Stimulated activated CD4-positive, alpha-beta T cell treated with anti-CD3 and anti-CD28 coated beads, Interleukin-12 subunit alpha, Interleukin-12 subunit beta, amount 100 ng/mL, for 4 hours (primary cell): ENCODE measurements around the gene RPS6KA2.
"Not testable (repeated sequence)": the region's sequence is repeated elsewhere in the genome, so short reads cannot be mapped to it uniquely, and the experiment has no call there.

Experiments used
- DNase-seq: peaks from one replicate; pipeline ENCODE4 v3.0.0-alpha.2; 2020

RPS6KA2 gene

DNA sequence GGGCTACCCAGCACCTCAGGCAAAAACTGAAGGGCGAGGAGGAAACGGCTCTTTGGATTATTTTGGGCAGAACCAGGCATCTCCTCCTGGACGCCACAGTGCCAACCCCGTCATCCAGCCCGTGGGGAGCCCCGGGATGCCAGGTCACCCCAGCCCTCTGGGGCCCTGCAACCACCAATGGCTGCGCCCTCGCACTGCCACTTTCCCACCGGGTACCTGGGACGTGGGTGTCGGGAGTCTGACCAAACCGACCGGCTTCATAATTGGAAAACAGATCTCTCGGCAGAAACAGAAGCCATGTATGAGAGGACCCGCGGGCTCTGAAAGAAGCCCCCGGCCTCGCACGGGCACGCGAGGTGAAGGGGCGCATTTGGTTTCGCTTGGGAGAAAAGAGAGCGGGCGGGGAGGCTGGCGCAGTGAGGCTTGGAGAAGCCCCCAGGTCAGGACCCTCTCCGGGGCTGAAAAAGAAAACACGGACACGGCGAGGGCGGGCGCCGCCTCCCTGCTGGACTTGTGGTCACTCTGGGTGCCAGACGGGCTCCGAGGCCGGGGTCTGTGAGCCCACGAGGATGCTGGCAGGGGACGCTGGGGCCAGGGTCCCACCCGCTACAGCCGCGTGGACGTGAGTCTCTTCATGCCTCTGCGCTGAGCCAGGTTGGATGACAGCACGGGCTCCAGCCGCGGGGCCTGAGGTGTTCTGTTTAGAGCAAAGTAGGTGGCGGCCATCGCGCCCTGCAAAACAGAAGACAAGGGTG, 214.7 kb downstream of the RPS6KA2 start:
- no peak for DNase-seq

DNA sequence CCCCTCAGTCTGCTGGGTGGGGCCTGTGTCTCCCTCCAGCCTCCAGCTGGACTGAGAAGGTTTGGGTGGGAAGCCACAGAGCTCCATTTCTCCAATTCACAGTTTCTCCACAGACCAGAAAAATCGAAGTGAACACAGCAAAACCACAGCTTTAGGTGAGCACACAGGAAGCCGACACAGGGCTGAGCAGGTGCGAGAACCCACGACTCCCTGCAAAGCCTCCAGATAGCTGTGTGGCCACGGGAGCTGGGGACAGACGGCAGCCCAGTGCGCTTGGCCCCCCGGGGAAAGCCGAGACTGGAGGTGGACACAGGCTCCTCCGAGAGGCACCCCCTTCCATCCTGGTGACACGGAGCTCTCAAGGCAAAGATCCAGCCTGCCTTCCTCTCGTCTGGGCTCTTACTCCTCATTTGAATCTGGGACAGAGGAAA, 215.3 kb downstream of the RPS6KA2 start:
- DNase-seq, result no peak

DNA sequence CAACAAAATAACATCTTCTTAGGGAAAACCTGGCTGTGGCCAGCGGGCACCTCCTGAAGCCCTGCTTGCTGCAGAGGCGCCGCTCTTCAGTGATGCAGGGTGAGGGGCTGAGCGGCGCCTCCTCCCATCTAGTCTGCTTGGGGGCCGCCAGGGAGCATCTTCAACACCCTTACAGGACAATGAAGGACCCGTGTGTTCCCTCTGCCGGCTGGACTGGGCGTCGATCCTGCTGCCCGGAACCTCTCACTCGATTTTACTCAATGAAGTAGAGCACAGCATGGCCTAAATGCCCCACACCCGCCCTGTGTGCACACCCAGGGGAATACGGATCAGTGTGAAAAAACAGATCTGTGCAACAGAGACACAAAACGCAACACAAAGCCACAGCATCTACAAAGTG, 215.8 kb downstream of the RPS6KA2 start:
- DNase-seq, result no peak

DNA sequence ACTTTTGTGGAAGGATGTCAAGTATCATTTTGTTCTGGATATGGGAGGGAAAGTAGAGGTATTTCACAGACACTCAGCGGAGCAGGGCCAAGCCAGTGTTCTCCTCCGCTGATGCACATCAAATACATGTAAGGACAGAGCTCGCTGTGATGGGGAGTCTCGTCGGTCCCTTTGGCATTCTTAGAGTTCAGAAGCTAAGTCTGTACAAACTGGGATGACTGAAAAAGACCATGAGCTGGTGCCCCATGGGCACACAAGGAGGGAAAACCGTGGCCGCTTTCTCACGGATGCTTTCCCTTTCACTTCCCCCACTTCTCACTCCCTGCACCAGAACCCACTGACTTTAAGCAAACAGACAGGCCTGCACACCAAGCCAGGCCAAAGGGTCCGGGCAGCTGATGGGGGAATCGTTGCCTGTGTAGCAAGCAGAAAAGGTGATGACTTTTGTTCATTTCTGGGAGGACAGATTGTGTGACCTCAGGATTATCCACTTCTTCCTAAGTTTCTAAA, 216.6 kb downstream of the RPS6KA2 start:
- DNase-seq, result no peak

DNA sequence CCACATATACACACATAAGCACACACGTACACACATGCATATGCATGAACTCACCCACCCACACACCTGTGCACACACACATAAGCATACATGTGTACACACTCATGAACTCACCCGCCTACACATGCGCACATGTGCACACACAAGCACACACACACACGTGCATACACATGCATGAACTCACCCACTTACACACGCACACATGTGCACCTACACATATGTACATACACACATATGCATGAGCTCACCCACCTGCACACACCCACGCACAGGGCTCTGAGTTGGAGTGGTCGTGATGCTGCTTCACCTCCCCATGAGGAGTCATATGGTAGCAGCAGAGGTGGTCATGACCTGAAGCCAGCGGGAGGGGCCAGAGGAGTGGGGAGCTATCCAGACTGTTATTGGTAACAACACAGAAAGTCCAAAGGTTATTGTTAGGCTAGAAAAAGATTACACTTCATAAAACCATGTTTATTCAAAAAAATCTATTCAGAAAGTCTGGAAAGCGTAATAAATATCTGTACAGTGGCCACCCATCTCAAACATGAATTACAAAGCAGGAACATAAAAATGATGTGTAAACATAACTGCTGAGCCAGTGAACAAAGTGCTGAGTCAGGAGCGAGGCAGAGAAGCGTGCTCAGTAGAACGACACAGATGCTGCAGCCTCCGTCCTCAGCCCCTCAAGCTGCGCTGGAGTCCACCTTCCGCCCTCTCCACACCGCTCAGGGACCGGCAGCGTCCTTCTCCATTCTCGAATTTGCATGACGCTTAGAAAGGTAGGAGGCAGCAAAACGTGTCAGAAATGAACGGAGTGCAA, 217.9 kb downstream of the RPS6KA2 start:
- no peak for DNase-seq

DNA sequence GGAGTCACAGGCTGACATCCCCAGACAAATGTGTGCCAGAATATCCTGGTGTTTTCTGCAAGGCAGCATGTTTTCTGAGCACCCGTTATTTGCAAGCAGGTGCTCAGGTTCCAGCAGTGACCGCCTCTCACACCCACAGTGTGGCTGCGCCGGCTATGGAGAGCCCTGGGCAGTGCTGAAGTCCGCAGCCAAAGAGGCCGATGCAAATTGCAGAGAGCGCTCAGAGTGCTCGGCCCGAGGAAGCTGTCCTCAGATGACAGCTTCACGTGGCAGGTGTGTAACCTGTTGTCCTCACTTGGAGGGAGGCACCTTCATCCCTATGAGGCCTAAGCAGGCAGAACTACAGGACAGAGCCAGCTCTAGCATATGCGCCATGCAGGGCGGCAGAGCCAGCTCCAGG, 220.9 kb downstream of the RPS6KA2 start:
- no peak for DNase-seq

DNA sequence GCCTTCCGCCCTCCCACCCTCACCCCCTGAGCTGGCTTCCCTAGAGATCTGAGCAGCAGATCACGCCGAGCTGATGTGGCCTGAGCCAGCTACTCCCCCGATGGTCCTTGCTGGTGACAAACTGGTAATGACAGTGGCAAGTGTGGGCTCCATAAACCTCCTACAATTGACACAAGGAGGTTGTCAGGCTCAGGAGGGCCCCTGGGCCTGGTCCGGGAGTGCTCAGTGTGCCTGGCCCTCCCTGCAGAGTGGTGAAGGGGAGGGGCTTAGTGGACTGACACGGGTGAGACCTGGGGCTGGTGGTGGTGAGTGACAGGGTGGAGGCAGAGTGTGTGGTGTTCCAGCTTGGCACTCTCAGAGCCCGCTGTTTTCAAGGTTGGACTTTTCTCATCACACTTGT, 221.7 kb downstream of the RPS6KA2 start:
- DNase-seq, result no peak

DNA sequence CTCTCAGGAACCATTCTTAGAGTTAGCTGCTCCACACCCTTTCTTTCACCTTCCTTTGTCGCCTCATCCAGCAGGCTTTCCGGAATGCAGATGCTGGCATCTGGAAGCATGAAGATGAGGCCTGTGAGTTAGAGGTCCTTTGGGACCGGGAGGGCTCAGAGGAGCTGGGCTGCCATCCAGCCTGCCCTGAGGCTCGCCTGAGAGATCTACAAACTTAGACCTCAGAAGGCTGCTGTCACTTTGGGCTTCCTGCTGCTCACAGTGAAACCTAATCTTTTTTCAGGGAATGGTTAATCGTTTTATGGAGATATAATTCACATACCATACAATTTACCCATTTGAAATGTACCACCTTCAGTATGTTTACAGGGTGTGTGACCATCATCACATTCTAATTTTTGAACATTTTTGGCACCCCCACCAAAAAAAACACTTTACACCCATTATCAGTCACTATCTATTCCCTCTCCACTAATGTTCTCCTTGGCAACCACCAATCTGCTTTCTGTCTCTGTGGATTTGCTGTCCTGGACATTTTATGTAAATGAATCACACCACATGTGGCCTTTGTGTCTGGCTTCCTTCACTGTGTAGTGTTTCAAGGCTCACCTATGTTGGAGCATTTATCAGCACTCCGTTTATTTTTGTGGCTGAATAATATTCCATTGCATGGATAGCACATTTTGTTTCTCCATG, 224.3 kb downstream of the RPS6KA2 start:
- DNase-seq, result no peak

DNA sequence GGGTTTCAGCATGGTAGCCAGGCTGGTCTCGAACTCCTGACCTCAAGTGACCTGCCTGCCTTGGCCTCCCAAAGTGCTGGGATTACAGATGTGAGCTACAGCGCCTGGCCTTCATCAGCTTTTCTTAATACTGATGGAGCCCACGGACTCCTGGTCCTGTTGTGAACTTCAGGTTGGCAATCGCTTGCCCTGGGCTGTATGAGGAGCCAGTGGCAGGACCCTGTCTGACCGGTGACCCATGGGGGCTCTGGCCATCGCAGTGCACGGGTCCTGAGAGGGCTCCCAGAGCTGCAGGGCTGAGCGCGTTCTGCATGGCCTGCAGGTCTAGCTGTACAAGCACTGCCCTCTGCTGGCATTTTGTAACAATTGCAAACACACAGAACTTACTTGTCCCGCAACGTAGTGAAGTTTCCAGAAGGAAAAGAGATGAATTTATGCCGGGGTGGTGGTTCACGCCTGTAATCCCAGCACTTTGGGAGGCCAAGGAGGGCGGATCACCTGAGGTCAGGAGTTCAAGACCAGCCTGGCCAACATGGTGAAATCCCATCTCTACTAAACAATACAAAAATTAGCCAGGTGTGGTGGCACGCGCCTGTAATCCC, 226.3 kb downstream of the RPS6KA2 start:
- DNase-seq, result peak; percentile 38

DNA sequence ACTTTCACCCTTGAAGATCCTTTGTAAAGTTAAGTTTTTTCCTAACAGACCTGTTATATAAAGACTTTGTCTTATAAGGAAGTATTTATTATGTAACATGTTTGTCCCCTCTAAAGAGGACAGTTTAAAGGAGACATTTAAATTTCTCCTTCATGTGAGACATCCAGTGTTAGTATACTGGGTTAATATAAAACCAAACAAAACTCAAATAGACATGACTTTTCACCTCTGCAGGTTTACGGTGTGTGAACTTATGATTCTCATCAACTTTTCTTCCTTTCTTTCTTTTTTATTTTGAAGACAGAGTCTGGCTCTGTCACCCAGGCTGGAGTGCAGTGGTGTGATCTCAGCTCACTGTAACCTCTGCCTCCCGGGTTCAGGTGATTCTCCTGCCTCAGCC, 226.9 kb downstream of the RPS6KA2 start:
- no peak for DNase-seq

DNA sequence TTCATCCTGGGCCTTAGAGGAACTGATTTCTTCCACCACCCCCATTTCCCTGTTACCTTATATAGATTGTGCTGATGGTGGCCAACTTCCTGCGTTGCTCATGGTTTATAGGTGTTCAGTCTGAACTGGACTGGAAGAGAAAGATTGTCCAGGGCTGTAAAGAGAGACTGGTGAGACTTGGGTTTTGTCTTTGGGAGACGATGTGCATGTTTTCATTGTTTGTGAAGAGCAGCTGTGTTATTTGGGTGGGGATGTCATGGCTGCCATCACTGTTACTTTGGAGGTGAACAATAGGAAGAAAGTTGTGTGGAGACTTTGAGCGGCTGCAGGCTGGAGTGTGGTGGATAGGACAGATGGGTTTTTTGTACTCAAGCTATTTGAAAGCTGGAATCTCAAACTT, 228.7 kb downstream of the RPS6KA2 start:
- no peak for DNase-seq

DNA sequence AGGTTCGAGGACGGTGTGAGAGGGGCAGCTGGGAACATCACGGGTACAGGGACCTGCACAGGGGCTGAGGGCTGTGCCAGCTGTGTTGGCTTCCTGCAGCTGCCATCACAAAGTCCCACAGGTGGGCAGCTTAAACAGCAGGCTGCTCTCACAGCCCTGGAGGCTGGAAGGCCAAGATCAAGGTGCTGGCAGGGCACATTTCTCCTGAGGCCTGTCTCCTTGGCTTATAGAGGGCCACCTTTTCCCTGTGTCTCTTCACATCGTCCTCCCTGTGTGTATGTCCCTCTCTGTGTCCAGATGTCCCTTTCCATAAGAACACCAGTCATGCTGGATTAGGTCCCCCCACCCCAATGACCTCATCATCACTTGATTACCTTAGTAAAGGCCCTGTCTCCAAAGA, 229.2 kb downstream of the RPS6KA2 start:
- DNase-seq, result no peak

DNA sequence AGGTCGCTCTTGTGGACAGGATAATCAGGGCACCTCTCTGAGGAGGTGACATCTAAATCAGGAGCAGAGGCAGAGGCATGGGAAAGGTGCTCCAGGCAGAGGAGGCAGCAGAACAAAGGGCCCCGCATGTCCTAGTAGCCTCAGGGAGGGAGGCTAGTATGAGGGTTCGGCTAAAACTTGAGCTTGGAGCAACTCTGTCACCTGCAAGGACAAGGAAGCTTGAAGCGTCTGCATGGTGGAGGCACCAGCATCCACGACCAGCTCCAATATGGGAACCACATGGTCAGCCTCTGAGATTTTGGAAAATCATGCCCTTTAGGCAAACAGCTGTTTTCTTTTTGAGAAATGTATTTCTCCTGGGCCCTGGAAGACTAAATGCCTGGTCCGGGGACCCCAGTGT, 231.3 kb downstream of the RPS6KA2 start:
- no peak for DNase-seq

DNA sequence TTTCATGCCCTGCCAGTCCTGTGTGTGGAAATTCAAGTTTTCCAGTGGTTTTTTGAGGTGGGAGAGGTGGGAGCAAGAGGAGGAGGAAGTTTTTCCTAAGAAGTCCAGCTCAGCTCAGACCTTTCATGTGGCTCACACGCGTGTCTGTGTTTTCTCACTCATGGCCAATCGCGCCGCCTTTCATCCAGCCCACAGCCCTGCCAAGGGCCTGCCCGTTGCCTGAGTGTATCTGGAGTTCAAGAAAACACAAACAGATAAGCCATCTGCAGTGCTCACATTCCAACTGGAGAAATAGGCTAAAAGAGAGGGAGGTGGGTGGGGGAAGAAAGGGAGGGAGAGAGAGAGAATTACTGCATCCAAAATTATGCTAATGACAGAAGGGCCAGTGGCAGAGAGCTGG, 231.7 kb downstream of the RPS6KA2 start:
- DNase-seq, result no peak

DNA sequence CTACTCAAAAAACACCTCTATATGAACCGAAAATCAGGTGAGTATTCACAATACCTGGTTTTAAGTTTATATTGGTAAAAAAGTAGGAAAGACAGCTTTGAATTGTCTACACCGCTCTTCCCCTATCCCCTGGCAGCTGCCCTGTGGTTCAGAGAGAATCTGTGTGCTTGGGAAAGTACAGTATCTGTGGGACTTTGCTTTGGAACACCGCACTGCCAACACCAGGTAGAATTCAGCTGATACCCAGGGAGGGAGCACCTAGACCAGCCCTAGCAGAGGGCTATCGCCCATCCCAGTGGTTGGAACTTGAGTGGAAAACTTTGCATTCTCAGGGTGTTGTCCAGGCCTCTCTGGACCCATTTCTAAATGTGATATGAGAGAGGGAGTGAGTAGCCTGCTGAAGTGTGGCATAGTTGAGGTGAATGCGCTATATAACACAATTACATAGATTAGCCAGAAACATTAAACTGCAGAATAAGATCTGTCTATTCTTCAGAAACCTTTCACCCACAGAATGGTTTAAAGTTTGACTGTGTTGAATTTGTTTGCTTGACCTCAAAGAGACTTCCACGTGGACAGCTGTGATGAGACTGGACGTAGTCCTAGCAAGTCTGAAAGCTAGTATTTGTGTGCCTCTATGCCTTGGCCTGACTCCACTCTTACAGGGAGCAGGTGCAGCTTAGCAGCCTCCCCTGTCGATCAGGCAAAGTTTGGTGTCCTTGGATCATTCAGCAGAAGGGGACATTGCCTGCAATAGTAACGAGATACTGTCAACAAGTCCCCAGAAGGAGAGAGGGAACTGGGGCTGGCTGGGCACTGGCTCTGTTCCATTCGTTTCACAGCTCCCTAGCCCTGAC, 232.8 kb downstream of the RPS6KA2 start:
- no peak for DNase-seq

DNA sequence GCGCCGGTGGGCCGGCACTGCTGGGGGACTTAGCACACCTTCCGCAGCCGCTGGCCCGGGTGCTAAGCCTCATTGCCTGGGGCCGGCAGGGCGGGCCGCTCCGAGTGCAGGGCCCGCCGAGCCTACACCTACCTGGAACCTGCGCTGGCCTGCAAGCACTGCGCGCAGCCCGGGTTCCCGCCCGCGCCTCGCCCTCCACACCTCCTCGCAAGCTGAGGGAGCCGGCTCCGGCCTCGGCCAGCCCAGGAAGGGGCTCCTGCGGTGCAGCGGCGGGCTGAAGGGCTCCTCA, 233.6 kb downstream of the RPS6KA2 start:
- DNase-seq, result no peak

DNA sequence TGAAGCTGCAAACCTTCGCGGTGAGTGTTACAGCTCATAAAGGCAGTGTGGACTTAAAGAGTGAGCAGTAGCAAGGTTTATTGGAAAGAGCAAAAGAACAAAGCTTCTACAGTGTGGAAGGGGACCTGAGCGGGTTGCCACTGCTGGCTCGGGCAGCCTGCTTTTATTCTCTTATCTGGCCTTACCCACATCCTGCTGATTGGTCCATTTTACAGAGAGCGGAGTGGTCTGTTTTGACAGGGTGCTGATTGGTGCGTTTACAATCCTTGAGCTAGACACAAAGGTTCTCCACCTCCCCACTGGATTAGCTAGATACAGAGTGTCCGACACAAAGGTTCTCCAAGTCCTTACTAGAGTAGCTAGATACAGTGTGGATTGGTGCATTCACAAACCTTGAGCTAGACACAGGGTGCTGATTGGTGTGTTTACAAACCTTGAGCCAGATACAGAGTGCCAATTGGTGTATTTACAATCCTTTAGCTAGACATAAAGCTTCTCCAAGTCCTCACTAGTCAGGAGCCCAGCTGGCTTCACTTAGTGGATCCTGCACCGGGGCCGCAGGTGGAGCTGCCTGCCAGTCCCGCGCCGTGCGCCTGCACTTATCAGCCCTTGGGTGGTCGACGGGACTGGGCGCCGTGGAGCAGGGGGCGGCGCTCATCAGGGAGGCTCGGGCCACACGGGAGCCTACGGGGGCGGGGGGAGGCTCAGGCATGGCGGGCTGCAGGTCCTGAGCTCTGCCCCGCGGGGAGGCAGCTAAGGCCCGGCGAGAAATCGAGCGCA, 234.1 kb downstream of the RPS6KA2 start:
- DNase-seq, result not testable (repeated sequence)

DNA sequence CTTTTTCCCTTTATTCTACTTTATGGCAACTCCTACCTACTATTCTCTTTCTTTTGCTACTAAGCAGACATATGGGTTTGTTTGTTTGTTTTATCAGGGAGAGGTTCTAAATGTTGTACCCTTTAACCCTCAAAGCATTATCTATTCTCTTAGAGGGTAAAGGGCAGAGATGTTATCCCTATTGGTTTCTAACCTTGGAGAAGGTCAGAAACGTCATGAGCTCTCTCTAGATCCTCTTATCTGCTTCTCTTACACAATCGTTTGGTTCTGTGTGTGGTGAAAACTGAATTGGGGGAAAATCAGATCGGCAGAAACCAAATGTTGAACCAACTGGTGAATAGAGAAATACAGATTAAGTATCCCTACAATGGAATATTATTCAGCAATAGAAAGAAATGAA, 237.9 kb downstream of the RPS6KA2 start:
- DNase-seq, result no peak

DNA sequence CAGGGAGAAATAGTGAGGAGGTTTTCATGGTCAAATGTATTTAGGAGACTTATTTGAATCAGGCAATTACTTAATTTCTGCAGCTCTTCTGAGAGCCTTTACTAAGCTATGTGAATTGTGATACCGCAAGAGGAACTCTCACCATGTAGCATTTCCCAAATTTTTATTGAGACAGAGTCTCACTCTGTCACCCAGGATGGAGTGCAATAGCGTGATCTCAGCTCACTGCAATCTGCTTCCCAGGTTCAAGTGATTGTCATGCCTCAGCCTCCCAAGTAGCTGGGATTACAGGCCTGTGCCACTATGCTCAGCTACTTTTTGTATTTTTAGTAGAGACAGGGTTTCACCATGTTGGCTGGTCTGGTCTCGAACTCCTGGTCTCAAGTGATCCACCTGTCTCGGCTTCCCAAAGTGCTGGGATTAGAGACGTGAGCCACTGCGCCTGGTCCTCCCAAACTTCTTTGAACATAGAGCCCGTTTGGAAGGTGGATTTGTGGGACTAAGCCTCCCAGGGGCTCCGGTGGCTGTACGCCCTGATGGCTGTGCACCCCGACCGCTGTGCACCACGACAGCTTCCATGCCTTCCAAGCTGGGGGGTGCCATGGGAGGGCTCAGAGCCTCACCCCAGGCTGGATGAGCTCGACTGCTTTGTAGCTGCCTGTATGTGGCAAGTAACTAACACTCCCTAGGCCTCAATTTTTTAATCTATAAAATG, 238.6 kb downstream of the RPS6KA2 start:
- no peak for DNase-seq

DNA sequence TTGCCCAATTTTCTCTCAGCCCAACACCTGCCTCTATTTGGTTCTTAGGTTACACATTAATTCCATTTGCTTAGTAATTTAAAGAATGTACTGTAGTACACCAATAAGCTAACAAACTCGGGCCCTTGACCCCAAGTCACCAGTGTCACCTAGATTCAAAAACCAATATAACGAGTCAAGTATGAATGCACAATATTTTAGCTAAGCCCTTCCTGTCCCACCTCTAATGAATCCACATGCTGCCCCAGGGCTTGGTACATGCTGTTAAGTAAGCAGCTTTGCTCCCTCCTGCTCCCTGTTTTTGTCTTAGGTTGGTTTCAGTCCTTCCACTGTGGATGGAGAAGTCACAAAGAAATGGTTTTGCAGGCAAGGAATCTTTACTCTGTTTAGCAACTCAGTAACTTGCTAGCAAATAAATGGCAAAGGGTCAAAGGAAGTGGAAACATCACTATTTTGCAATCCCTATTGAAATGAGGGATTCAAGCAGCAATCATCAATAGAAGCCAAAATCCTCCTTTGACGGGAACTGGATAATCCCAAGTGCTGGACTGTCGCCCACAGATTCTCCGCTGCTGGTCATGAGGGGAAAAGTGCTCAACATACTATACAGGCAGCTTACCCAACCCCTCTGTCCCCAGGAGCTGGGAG, 239.3 kb downstream of the RPS6KA2 start:
- no peak for DNase-seq
